HL-60 (cell line): ENCODE results near the gene USP24.

Source experiments
- DNase-seq, 2 experiments: peaks; one replicate each; pipeline ENCODE4 v3.0.0-alpha.2; 2010 to 2020; ENCODE audit warnings: low read depth in 1 of 2, low spot score in 1 of 2
- H3K27ac ChIP-seq: fragments of 250-450 bp; sonication (Bioruptor Pico); replicated peaks from 2 replicates; pipeline ENCODE4 v1.5.1; 2020; ENCODE audit warnings: mild to moderate bottlenecking, moderate library complexity
- H3K27me3 ChIP-seq: fragments of 250-450 bp; sonication (Bioruptor Pico); 2 replicates; pipeline ENCODE4 v1.5.1; 2021; ENCODE audit warnings: mild to moderate bottlenecking, moderate library complexity; ENCODE audit not compliant: insufficient read depth, poor library complexity, severe bottlenecking
- H3K4me3 ChIP-seq: replicated peaks from 2 replicates; pipeline ENCODE4 v1.5.1; 2011; ENCODE audit warnings: mild to moderate bottlenecking, control low read depth, low read length; ENCODE audit not compliant: insufficient read depth
- CTCF ChIP-seq: IDR thresholded peaks from one replicate; pipeline ENCODE4 v1.5.1; 2011; ENCODE audit warnings: low read length, control low read depth, inconsistent platforms; ENCODE audit not compliant: insufficient read depth
- GABPA ChIP-seq: IDR thresholded peaks from 2 replicates; pipeline ENCODE4 v1.6.1; 2012; ENCODE audit warnings: low read depth
- POLR2AphosphoS5 ChIP-seq: IDR thresholded peaks from 2 replicates; pipeline ENCODE4 v1.6.1; 2012; ENCODE audit warnings: low read depth
- SPI1 ChIP-seq: IDR thresholded peaks from 2 replicates; pipeline ENCODE4 v1.6.1; 2012; ENCODE audit warnings: low read depth, mild to moderate bottlenecking, borderline replicate concordance
- TF ChIP-seq, protein P1 (sequence below): IDR thresholded peaks from 2 replicates; pipeline ENCODE4 v1.6.1; 2012; ENCODE audit warnings: low read depth; ENCODE audit not compliant: insufficient replicate concordance

The USP24 gene

DNA sequence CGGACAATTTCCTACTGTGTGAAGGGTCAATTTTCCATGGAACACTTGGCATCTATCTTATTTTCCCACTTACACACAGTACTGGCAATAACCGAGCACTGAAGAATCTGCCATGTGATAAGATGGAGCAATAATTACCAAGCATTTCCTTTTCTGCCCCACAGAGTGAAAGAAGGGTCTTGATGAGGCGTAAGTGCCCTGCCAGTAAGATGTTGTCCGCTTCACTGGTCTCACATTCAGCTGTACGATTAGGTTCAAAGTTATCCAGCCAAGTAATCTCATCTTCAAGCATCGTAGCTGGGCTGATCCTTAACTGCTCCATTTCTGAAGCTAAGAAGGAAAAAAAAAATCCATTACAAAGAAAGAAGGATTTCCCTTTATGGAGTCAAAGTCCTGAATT, 108.1 kb downstream of the USP24 start:
- TF ChIP-seq, protein P1, sequence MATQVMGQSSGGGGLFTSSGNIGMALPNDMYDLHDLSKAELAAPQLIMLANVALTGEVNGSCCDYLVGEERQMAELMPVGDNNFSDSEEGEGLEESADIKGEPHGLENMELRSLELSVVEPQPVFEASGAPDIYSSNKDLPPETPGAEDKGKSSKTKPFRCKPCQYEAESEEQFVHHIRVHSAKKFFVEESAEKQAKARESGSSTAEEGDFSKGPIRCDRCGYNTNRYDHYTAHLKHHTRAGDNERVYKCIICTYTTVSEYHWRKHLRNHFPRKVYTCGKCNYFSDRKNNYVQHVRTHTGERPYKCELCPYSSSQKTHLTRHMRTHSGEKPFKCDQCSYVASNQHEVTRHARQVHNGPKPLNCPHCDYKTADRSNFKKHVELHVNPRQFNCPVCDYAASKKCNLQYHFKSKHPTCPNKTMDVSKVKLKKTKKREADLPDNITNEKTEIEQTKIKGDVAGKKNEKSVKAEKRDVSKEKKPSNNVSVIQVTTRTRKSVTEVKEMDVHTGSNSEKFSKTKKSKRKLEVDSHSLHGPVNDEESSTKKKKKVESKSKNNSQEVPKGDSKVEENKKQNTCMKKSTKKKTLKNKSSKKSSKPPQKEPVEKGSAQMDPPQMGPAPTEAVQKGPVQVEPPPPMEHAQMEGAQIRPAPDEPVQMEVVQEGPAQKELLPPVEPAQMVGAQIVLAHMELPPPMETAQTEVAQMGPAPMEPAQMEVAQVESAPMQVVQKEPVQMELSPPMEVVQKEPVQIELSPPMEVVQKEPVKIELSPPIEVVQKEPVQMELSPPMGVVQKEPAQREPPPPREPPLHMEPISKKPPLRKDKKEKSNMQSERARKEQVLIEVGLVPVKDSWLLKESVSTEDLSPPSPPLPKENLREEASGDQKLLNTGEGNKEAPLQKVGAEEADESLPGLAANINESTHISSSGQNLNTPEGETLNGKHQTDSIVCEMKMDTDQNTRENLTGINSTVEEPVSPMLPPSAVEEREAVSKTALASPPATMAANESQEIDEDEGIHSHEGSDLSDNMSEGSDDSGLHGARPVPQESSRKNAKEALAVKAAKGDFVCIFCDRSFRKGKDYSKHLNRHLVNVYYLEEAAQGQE, result no peak
- TF ChIP-seq SPI1 (no peak), CTCF (no peak), POLR2AphosphoS5 (no peak), GABPA (no peak)
- Histone ChIP-seq H3K4me3 (no peak overlapping the region), H3K27ac (no peak overlapping the region), H3K27me3 (no peaks in the 10 kb centered on the region)
- no peak for DNase-seq

GRCh38 chr1:55103891-55104290, 111.3 kb downstream of the USP24 start:
- Histone ChIP-seq H3K4me3 (no peak overlapping the region), H3K27me3 (no peaks in the 10 kb centered on the region), H3K27ac (no peak overlapping the region)
- no peak for DNase-seq
- TF ChIP-seq CTCF (no peak), GABPA (no peak), SPI1 (no peak), POLR2AphosphoS5 (no peak)
- TF ChIP-seq, protein P1, result no peak

- Histone ChIP-seq H3K27ac (no peak overlapping the region), H3K27me3 (no peaks in the 10 kb centered on the region), H3K4me3 (no peak overlapping the region)
- DNase-seq, result no peak
- TF ChIP-seq POLR2AphosphoS5 (no peak), GABPA (no peak), CTCF (no peak), SPI1 (no peak)
- TF ChIP-seq, protein P1, result no peak
Observed at GRCh38 chr1:55095095-55095494, 120.1 kb downstream of the USP24 start.
